ENCODE measurements around the gene BAZ1B.
"Not testable (repeated sequence)": the region's sequence is repeated elsewhere in the genome, so short reads cannot be mapped to it uniquely, and the experiment has no call there.

BAZ1B gene

GRCh38 chr7:73442222-73442902 lies 79.7 kb downstream of the BAZ1B start:
- DNase-seq = peak; percentile 58

DNA sequence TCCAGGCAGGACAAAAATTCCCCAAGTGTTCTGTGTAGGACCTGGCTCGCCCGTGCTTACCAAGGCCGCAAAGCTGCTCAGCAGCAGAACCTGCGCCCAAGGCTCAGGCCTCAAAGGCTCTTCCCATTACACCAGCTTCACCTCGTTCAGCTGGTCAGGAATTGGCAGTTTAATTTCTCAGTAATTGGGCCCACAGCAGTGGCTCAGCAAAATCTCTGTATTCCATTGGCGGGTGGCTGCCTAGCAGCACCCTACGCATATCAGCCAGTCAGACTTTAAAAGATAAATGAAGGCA lies 82.7 kb downstream of the BAZ1B start:
- DNase-seq = no peak

DNA sequence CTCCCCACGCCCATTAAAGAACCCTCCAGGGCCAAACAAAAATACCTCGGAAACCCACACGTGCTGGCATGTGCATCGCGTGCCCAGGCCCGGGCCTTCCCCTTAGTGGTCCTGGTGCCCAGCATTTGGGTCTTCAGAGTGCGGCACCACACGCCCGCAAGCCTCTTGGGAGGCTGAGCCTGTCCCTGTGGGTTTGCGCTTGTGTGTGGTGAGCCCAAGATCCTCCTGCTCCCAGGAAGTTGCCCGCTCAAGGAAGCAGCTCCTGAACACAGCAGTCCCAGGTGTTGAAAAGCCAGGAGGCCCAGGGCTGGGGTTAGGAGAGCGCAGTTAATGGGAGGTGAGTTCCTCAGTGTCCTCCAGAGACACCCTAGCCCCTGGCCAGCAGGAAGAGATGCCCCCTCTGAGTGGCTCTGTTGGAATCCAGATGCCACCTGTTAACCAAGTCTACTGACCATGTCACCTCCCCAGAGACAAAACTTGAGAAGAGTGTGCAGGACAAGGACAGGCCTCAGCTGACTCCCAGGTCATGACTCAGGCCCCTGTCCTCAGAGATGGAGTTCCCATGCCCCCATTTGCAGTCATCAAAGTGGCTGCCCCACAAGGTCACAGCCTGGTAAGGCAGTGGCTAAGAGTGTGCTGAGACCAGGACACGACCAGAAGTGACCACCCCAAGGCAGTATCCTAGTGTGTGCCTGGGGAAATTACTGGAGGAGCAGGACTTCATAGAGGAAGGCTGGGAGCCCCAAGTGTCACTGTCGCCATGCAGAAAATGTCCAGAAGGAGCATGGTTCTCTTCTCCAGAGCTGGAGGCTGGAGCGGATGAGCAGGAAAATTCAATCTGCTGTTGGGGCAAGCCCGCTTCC lies 83.3 kb downstream of the BAZ1B start:
- DNase-seq = no peak

- no peak for DNase-seq
These were observed 84.3 kb downstream of the BAZ1B start for GRCh38 chr7:73437621-73438416.

DNA sequence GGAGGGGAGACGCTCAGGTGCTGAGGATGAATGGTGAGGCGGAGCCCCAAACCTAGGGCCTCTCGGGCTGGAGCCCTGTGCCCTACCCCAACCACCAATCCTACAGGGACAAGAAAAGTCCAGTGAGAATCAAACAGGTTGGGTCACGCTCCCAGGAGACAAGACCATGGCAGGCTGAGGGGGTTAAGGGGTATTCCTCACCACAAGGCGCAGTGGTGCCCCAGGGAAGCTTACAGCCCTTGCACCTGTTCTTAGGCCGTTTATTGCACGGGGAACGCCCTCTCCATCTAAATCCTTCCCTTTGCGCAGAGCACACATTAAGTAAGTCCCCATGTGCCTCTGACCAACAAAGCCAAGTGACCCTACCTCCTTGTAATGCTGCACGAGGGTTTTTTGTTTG lies 85.0 kb downstream of the BAZ1B start:
- no peak for DNase-seq

DNA sequence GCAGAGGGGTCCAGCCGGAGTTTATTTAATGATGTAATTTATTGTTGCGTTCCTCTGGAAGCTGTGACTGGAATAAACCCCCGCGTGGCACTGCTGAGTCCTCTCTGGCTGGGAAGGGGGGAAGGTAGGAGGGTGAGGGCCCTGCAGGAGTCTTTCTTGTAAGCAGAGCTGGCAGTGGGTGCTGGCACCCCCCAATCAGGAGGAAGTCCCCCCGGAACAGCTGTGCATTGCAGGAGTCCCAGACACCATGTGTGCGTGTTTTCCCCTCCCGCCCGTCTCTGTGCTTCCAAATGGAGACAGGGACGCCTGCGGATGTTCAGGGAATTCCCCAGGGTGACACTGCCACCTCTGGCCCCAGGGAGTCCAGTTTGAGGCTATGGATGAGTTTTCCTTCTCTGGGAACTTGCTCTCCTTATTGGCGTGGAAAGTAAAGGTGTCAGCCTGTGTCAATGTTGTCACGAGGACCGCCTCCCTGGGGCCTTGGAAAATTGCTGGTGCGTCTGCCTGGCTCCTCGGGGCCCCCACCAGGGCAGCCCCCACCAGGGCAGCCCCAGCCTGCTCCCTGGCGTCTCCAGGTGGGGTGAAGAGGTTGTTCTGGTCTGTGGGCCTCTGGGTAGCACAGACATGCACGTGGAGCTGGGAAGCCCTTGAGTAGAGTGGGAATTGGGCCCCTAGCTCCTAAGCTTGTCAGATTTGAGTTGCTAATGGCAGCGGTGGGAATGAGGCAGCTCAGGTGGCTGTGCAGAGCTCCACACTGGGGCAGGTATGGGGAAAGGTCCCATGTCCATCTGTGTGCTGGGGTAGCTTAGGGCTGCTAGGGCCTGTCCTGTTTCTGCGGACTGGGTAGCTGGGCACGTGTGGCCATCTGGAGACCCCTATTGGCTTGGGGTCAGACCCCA lies 85.8 kb downstream of the BAZ1B start:
- DNase-seq = no peak

DNA sequence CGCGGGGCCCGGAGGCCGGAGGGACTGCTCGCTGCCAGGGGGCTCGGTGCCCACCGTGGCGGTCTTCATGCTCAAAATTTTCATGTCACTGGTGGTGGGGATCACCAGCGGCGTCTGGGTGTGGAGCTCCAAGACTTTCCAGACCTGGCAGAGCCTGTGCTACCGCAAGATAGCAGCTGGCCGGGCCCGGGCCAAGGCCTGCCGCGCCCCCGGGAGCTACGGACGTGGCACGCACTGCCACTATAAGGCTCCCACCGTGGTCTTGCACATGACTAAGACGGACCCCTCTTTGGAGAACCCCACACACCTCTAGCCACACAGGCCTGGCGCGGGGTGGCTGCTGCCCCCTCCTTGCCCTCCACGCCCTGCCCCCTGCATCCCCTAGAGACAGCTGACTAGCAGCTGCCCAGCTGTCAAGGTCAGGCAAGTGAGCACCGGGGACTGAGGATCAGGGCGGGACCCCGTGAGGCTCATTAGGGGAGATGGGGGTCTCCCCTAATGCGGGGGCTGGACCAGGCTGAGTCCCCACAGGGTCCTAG lies 86.6 kb downstream of the BAZ1B start:
- DNase-seq = no peak

DNA sequence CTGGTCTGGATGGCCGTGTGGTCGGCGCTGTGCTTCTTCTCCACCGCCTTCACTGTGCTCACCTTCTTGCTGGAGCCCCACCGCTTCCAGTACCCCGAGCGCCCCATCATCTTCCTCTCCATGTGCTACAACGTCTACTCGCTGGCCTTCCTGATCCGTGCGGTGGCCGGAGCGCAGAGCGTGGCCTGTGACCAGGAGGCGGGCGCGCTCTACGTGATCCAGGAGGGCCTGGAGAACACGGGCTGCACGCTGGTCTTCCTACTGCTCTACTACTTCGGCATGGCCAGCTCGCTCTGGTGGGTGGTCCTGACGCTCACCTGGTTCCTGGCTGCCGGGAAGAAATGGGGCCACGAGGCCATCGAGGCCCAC lies 87.4 kb downstream of the BAZ1B start:
- no peak for DNase-seq

GRCh38 chr7:73433924-73434700 lies 88.0 kb downstream of the BAZ1B start:
- no peak for DNase-seq

- no peak for DNase-seq
These were observed 89.4 kb downstream of the BAZ1B start for GRCh38 chr7:73432676-73433075.

- no peak for DNase-seq
These were observed 90.9 kb downstream of the BAZ1B start for GRCh38 chr7:73431041-73431835.

DNA sequence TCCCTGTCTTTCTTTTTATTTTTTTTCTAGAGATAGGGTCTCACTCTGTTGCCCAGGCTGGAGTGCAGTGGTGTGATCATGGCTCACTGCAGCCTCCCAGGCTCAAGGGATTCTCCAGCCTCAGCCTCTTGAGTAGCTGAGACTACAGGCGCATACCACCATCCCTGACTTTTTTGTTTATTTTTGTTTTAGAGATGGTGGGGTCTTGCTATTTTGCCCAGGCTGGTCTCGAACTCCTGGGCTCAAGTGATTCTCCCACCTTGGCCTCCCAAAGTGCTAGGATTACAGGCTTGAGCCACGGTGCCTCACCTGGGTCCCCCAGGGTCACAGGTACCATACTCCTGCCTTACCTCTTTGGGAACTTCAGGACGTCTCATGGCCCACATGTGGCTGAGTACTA lies 91.6 kb downstream of the BAZ1B start:
- not testable (repeated sequence) for DNase-seq

DNA sequence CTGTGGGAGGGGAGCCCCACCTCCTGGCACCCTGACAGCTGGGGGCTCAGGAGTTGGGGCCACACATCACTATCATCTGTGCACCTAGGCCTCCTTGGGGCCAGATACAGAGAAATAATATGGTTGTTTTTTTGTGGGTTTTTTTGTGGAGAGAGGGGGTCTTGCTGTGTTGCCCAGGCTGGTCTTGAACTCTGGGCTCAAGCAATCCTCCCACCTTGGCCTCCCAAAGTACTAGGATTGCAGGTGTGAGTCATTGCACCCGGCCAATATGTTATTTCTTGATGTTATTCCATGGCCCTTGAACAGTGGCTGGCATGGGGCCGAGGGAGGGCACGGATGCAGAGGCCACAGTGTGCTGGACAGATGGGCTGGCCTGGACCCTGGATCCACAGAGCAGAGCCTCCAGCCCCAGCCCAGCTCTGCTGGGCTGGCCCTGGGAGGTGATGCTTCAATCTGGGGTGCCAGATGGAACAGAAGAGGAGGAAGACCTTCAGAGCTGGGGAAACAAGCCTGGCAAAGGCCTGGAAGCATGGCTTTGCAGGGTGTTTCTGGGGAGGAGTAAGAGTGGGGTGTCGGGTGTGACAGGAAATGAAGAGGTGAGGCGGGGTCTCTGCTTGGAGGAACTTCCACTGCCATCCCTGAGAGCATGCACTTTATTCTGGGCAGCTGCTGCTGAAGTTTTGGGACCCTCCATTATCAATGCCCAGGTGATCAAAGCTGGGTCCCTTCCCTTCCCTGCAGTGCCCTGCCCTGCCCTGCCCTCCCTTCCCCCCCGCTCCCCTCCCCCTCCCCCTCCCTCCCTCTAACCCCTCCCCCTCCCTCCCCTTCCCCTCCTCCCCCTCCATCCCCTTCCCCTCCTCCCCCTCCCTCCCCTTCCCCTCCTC lies 92.2 kb downstream of the BAZ1B start:
- DNase-seq = no peak

GRCh38 chr7:73429215-73429614 lies 92.9 kb downstream of the BAZ1B start:
- peak; percentile 50 for DNase-seq

DNA sequence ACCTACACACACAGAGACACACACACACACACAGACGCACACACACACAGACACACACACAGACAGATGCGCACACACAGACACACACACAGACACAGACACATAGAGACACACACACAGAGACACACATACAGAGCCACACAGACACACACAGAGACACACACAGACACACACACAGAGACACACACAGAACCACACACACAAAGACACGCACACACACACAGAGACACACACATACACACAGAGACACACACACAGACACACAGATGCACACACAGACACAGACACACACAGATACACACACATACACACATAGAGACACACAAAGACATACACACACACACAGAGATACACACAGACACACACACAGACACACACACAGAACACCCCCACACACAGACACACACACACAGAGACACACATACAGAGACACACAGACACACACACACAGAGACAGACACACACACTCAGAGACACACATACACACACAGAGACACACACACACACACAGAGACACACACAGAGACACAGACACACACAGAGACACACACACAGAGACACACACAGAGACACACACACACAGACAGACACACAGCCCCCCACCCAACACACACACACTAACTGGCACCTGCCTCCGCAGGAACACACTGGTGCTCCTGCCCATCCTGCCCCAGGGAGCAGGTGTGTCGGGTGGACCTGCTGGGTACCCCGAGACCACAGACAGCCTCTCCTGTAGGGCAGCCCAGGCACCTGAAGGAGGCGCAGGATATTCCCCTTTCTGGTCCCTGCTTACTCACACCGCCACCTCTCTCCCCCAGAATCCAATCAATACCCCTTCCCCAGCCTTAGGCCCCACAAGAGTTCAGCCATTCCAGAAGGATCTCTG lies 93.9 kb downstream of the BAZ1B start:
- DNase-seq = no peak

DNA sequence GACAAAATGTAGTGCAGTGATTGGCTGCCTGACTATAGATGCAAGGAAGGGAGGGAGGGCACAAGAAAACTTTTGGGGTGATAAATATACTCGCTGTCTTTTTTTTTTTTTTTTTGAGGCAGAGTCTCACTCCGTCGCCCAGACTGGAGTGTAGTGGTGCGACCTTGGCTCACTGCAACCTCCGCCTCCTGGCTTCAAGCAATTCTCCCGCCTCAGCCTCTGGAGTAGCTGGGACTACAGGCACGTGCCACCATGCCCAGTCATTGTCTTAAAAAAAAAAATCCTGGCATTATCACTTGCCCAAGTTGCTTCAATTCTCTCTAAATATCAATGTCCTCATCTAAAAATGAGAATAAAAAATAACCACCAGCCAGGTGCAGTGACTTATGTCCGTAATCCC lies 96.1 kb downstream of the BAZ1B start:
- DNase-seq = no peak

DNA sequence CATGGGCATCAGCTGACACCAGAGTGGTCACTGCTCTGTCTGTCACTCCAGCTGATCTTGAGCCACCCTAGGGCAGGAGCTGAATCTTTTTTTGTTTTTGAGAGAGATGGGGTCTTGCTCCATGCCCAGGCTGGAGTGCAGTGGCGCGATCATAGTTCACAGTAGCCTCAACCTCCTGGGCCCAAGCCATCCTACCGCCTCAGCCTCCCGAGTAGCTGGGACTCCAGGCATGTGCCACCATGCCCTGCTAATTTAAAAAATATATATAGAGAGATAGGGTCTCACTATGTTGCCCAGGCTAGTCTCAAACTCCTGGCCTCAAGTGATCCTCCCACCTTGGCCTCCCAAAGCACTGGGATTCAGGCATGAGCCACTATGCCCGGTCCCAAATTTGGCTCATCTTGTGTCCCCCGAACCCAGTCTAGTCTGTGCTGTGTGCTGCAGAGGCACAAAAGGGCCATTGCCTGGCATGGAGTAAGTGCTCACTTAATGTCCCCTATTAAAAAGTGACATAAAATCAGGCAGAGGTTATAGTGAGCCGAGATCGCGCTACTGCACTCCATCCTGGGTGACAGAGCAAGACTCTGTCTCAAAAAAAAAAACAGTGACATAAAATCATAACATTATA lies 96.6 kb downstream of the BAZ1B start:
- DNase-seq = no peak

DNA sequence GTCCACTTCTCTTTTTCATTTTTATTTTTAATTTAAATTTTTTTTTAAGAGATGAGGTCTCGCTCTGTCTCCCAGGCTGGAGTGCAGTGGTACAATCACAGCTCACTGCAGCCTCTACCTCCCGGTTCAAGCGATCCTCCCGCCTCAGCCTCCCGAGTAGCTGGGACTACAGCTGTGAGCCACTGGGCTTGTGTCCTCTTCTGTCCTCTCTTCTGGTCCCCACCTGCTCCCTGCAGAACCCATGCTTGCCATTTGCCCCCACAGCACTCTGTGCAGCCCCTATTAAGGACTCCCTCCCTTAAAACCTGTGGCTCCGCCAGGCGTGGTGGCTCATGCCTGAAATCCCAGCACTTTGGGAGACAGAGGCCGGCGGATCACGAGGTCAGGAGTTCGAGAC lies 97.6 kb downstream of the BAZ1B start:
- DNase-seq = no peak

Data from NCI-H510A treated with DMSO at 0.1 percent for 48 hours (cell line).